ENCODE measurements around the gene HTR3D.
"Not testable (repeated sequence)": the region's sequence is repeated elsewhere in the genome, so short reads cannot be mapped to it uniquely, and the experiment has no call there.

Gene HTR3D

GRCh38 chr3:184068344-184068743 is 36.8 kb downstream of the HTR3D start:
- Mint-ChIP-seq H3K27me3 (ENCODE audit: low read depth) (peaks cover 12% of the 10 kb centered on the region), H3K9me3 (no peaks in the 10 kb centered on the region), H3K36me3 (ENCODE audit: low read depth) (no peaks in the 10 kb centered on the region), H3K4me3 (no peak overlapping the region), H3K27ac (no peak overlapping the region), H3K4me1 (ENCODE audit: low read depth) (no peaks in the 10 kb centered on the region)
- no peak for DNase-seq (ENCODE audit: low spot score)

- H3K9me3 Mint-ChIP-seq; H3K27me3 Mint-ChIP-seq (ENCODE audit: low read depth); H3K4me3 Mint-ChIP-seq; H3K27ac Mint-ChIP-seq; DNase-seq (ENCODE audit: low spot score); H3K4me1 Mint-ChIP-seq (ENCODE audit: low read depth); H3K36me3 Mint-ChIP-seq (ENCODE audit: low read depth): not testable (repeated sequence)
These were observed 39.6 kb downstream of the HTR3D start for GRCh38 chr3:184071142-184071541.

GRCh38 chr3:184073621-184074020 is 42.1 kb downstream of the HTR3D start:
- H3K27ac Mint-ChIP-seq, result no peak overlapping the region
- no peaks in the 10 kb centered on the region for H3K4me1 Mint-ChIP-seq (ENCODE audit: low read depth)
- no peaks in the 10 kb centered on the region for H3K36me3 Mint-ChIP-seq (ENCODE audit: low read depth)
- H3K9me3 Mint-ChIP-seq, result no peaks in the 10 kb centered on the region
- peaks cover 5% of the 10 kb centered on the region for H3K27me3 Mint-ChIP-seq (ENCODE audit: low read depth)
- DNase-seq (ENCODE audit: low spot score), result no peak
- no peak overlapping the region for H3K4me3 Mint-ChIP-seq

GRCh38 chr3:184075901-184076300 is 44.4 kb downstream of the HTR3D start:
- no peak overlapping the region for H3K27ac Mint-ChIP-seq
- no peaks in the 10 kb centered on the region for H3K9me3 Mint-ChIP-seq
- H3K4me1 Mint-ChIP-seq (ENCODE audit: low read depth), result no peaks in the 10 kb centered on the region
- no peak overlapping the region for H3K4me3 Mint-ChIP-seq
- peaks cover 2% of the 10 kb centered on the region for H3K27me3 Mint-ChIP-seq (ENCODE audit: low read depth)
- no peaks in the 10 kb centered on the region for H3K36me3 Mint-ChIP-seq (ENCODE audit: low read depth)
- no peak for DNase-seq (ENCODE audit: low spot score)

- H3K4me1 Mint-ChIP-seq (ENCODE audit: low read depth), result no peaks in the 10 kb centered on the region
- no peak overlapping the region for H3K27ac Mint-ChIP-seq
- no peak overlapping the region for H3K4me3 Mint-ChIP-seq
- H3K36me3 Mint-ChIP-seq (ENCODE audit: low read depth), result no peaks in the 10 kb centered on the region
- no peaks in the 10 kb centered on the region for H3K27me3 Mint-ChIP-seq (ENCODE audit: low read depth)
- DNase-seq (ENCODE audit: low spot score), result no peak
- peaks cover 4% of the 10 kb centered on the region for H3K9me3 Mint-ChIP-seq
These were observed 46.3 kb downstream of the HTR3D start for GRCh38 chr3:184077881-184078280.

- Mint-ChIP-seq H3K27me3 (ENCODE audit: low read depth) (no peaks in the 10 kb centered on the region), H3K27ac (no peak overlapping the region), H3K36me3 (ENCODE audit: low read depth) (no peaks in the 10 kb centered on the region), H3K4me3 (no peak overlapping the region), H3K9me3 (peaks cover 5% of the 10 kb centered on the region), H3K4me1 (ENCODE audit: low read depth) (no peaks in the 10 kb centered on the region)
- DNase-seq (ENCODE audit: low spot score), result no peak
These were observed 47.3 kb downstream of the HTR3D start for GRCh38 chr3:184078851-184079250.

- Mint-ChIP-seq H3K36me3 (ENCODE audit: low read depth) (peaks cover 3% of the 10 kb centered on the region), H3K4me1 (ENCODE audit: low read depth) (peaks cover 6% of the 10 kb centered on the region), H3K27ac (no peak overlapping the region), H3K9me3 (peaks cover 20% of the 10 kb centered on the region), H3K27me3 (ENCODE audit: low read depth) (no peaks in the 10 kb centered on the region), H3K4me3 (no peak overlapping the region)
- no peak for DNase-seq (ENCODE audit: low spot score)
These were observed 49.7 kb downstream of the HTR3D start for GRCh38 chr3:184081116-184081830.

GRCh38 chr3:184082034-184082433 is 50.5 kb downstream of the HTR3D start:
- H3K4me3 Mint-ChIP-seq, result no peak overlapping the region
- peaks cover 25% of the 10 kb centered on the region for H3K9me3 Mint-ChIP-seq
- H3K36me3 Mint-ChIP-seq (ENCODE audit: low read depth), result peaks cover 3% of the 10 kb centered on the region
- H3K4me1 Mint-ChIP-seq (ENCODE audit: low read depth), result peaks cover 6% of the 10 kb centered on the region
- no peaks in the 10 kb centered on the region for H3K27me3 Mint-ChIP-seq (ENCODE audit: low read depth)
- DNase-seq (ENCODE audit: low spot score), result no peak
- H3K27ac Mint-ChIP-seq, result no peak overlapping the region

GRCh38 chr3:184082465-184082864 is 50.9 kb downstream of the HTR3D start:
- Mint-ChIP-seq H3K27me3 (ENCODE audit: low read depth) (no peaks in the 10 kb centered on the region), H3K27ac (peak overlapping the region; percentile 49), H3K4me3 (no peak overlapping the region), H3K36me3 (ENCODE audit: low read depth) (peaks cover 3% of the 10 kb centered on the region), H3K9me3 (peaks cover 25% of the 10 kb centered on the region), H3K4me1 (ENCODE audit: low read depth) (peaks cover 6% of the 10 kb centered on the region)
- no peak for DNase-seq (ENCODE audit: low spot score)

- DNase-seq (ENCODE audit: low spot score), result no peak
These were observed 53.9 kb downstream of the HTR3D start for GRCh38 chr3:184085389-184085852.

More at GRCh38 chr3:184085389-184085852, 53.9 kb downstream of the HTR3D start:
- Mint-ChIP-seq H3K9me3 (peaks cover 25% of the 10 kb centered on the region), H3K27me3 (ENCODE audit: low read depth) (no peaks in the 10 kb centered on the region), H3K4me1 (ENCODE audit: low read depth) (peaks cover 6% of the 10 kb centered on the region), H3K27ac (peak overlapping the region; percentile 50), H3K36me3 (ENCODE audit: low read depth) (peaks cover 3% of the 10 kb centered on the region), H3K4me3 (no peak overlapping the region)
